CD4-positive, alpha-beta memory T cell (primary cell): ENCODE results near the gene SSX3. TPM values are rescaled to one million over a fixed set of nuclear protein-coding genes. Genes with fewer than 3 reads are reported as not detected.
"Not testable (repeated sequence)": the region's sequence is repeated elsewhere in the genome, so short reads cannot be mapped to it uniquely, and the experiment has no call there.

Source experiments
- CTCF ChIA-PET: fragments of 350-600 bp; sonication (Branson Sonifier 250); formaldehyde crosslinking; loops from one replicate; lab custom pipeline; 2021; ENCODE audit warnings: inconsistent platforms; ENCODE audit not compliant: partially characterized antibody; lab: Charles Lee
- POLR2A ChIA-PET: fragments of 350-600 bp; sonication (Branson Sonifier 250); formaldehyde crosslinking; loops from one replicate; lab custom pipeline; 2021; ENCODE audit not compliant: partially characterized antibody; lab: Charles Lee
- DNase-seq, 5 donors: peaks; one replicate each; pipeline versions ENCODE4 v3.0.0 to v3.0.0-alpha.2; 2020 to 2022; ENCODE audit warnings: mixed read lengths in 1 of 5
- H3K27ac ChIP-seq: one replicate; pipeline ENCODE4 v1.7.0; 2013; ENCODE audit warnings: low read depth, low read length
- H3K27me3 ChIP-seq: 2 replicates; pipeline ENCODE4 v1.7.0; 2013; ENCODE audit warnings: mild to moderate bottlenecking, low read length, moderate library complexity; ENCODE audit not compliant: insufficient read depth
- H3K36me3 ChIP-seq: 2 replicates; pipeline ENCODE4 v1.7.0; 2013; ENCODE audit warnings: mild to moderate bottlenecking, low read length, moderate library complexity; ENCODE audit not compliant: insufficient read depth
- H3K4me1 ChIP-seq: 2 replicates; pipeline ENCODE4 v1.7.0; 2013; ENCODE audit warnings: mild to moderate bottlenecking, low read length, moderate library complexity; ENCODE audit not compliant: insufficient read depth
- H3K4me3 ChIP-seq, 2 donors: one replicate each; pipeline ENCODE4 v1.7.0; 2013; ENCODE audit warnings: low read length in 2 of 2, mild to moderate bottlenecking in 1 of 2
- H3K9me3 ChIP-seq, 2 donors: one replicate each; pipeline ENCODE4 v1.7.0; 2013; ENCODE audit warnings: low read length in 2 of 2, control low read depth in 1 of 2; ENCODE audit not compliant: control insufficient read depth in 1 of 2
- H3K27ac Mint-ChIP-seq, 7 donors: one replicate each; pipeline ENCODE4 v1.8.0; 2020 to 2021; ENCODE audit warnings: mixed read lengths in 7 of 7, mild to moderate bottlenecking in 6 of 7, inconsistent platforms in 3 of 7, moderate library complexity in 3 of 7
- H3K27me3 Mint-ChIP-seq, 2 donors: one replicate each; pipeline ENCODE4 v1.8.0; 2020 to 2021; ENCODE audit warnings: mixed read lengths in 2 of 2
- H3K36me3 Mint-ChIP-seq, 2 donors: one replicate each; pipeline ENCODE4 v1.8.0; 2020 to 2021; ENCODE audit warnings: mixed read lengths in 2 of 2, inconsistent platforms in 1 of 2, mild to moderate bottlenecking in 1 of 2
- H3K4me1 Mint-ChIP-seq, 4 donors: one replicate each; pipeline ENCODE4 v1.8.0; 2020 to 2021; ENCODE audit warnings: mixed read lengths in 4 of 4, mild to moderate bottlenecking in 1 of 4
- H3K4me3 Mint-ChIP-seq, 8 donors: one replicate each; pipeline ENCODE4 v1.8.0; 2020 to 2021; ENCODE audit warnings: mixed read lengths in 8 of 8, mild to moderate bottlenecking in 7 of 8, moderate library complexity in 6 of 8, inconsistent platforms in 3 of 8
- H3K9me3 Mint-ChIP-seq, 8 donors: one replicate each; pipeline ENCODE4 v1.8.0; 2020 to 2021; ENCODE audit warnings: mixed read lengths in 8 of 8, mild to moderate bottlenecking in 5 of 8, inconsistent platforms in 3 of 8, moderate library complexity in 1 of 8
- intact Hi-C: fragments of 100-400 bp; cut with micrococcal nuclease; formaldehyde crosslinking; loops from one replicate; pipeline ENCODE4 v1.15.1; 2023
- polyA plus RNA-seq, 2 donors: library from polyadenylated mRNA; unstranded; fragments of 300-500 nt; fragmentation: Illumina TruSeq; gene quantifications; one replicate each; pipeline ENCODE4 v1.2.3, GENCODE V29; 2021
- total RNA-seq, 2 experiments: library from RNA; stranded (reverse); gene quantifications; one replicate each; pipeline ENCODE4 v1.2.3, GENCODE V29; 2021

The SSX3 gene
- total and polyA plus RNA-seq, 4 experiments from 2014 or later: not detected

- Histone ChIP-seq H3K4me1 (no peaks in the 10 kb centered on the region), H3K27me3 (no peaks in the 10 kb centered on the region), H3K27ac (no peak overlapping the region), H3K9me3 (no peaks in the 10 kb centered on the region), H3K36me3 (no peaks in the 10 kb centered on the region), H3K4me3 (no peak overlapping the region)
- Mint-ChIP-seq H3K27ac (no peak overlapping the region), H3K4me1 (no peaks in the 10 kb centered on the region), H3K36me3 (no peaks in the 10 kb centered on the region), H3K9me3 (peaks cover 0 to 3% (median 0%) of the 10 kb centered on the region in 8 donors), H3K4me3 (no peak overlapping the region), H3K27me3 (peaks cover 0 to 1% of the 10 kb centered on the region in 2 donors)
- CTCF ChIA-PET: no interaction called here
- no peak for DNase-seq
- POLR2A ChIA-PET: no interaction called here
- intact Hi-C loops: no loop called here
Measured at GRCh38 chrX:48357681-48358080, 1.2 kb upstream of the SSX3 start.

- POLR2A ChIA-PET: not testable (repeated sequence)
Measured at GRCh38 chrX:48346059-48346458, 10.4 kb downstream of the SSX3 start.

GRCh38 chrX:48313996-48314395 lies 42.5 kb downstream of the SSX3 start:
- CTCF ChIA-PET, H3K4me1 ChIP-seq, H3K36me3 Mint-ChIP-seq, POLR2A ChIA-PET, H3K27me3 Mint-ChIP-seq, H3K9me3 Mint-ChIP-seq, H3K36me3 ChIP-seq, DNase-seq, H3K4me3 ChIP-seq, H3K4me1 Mint-ChIP-seq, H3K27me3 ChIP-seq, H3K27ac ChIP-seq, intact Hi-C loops, H3K27ac Mint-ChIP-seq, H3K9me3 ChIP-seq, H3K4me3 Mint-ChIP-seq: not testable (repeated sequence)

More at GRCh38 chrX:48346059-48346458, 10.4 kb downstream of the SSX3 start:
- H3K4me1 ChIP-seq, H3K27me3 Mint-ChIP-seq, H3K27ac Mint-ChIP-seq, H3K36me3 ChIP-seq, H3K27ac ChIP-seq, H3K9me3 Mint-ChIP-seq, H3K36me3 Mint-ChIP-seq, H3K27me3 ChIP-seq, H3K4me3 Mint-ChIP-seq, H3K4me1 Mint-ChIP-seq, DNase-seq, intact Hi-C loops, CTCF ChIA-PET, H3K9me3 ChIP-seq, H3K4me3 ChIP-seq: not testable (repeated sequence)

- Mint-ChIP-seq H3K27me3 (peaks cover 0 to 2% of the 10 kb centered on the region in 2 donors), H3K4me3 (no peak overlapping the region), H3K36me3 (no peaks in the 10 kb centered on the region), H3K9me3 (no peaks in the 10 kb centered on the region), H3K4me1 (no peaks in the 10 kb centered on the region), H3K27ac (no peak overlapping the region)
- no peaks in the 10 kb centered on the region for H3K27me3 ChIP-seq
- H3K9me3 ChIP-seq: no peaks in the 10 kb centered on the region
- H3K4me3 ChIP-seq: no peak overlapping the region
- CTCF ChIA-PET: no interaction called here
- DNase-seq: no peak
- intact Hi-C loops: no loop called here
- no peaks in the 10 kb centered on the region for H3K4me1 ChIP-seq
- no peaks in the 10 kb centered on the region for H3K36me3 ChIP-seq
- no peak overlapping the region for H3K27ac ChIP-seq
- POLR2A ChIA-PET: no interaction called here
Measured at GRCh38 chrX:48306175-48306574, 50.3 kb downstream of the SSX3 start.

Other genes with a start within 250 kb of the SSX3 start
- not detected for gene SPACA5B, start 226.1 kb downstream of the SSX3 start, total RNA-seq
- gene SPACA5B, start 226.1 kb downstream of the SSX3 start, polyA plus RNA-seq: not detected
- gene SSX5, start 159.9 kb downstream of the SSX3 start, total RNA-seq: not detected
- not detected for gene SSX5, start 159.9 kb downstream of the SSX3 start, polyA plus RNA-seq
- gene SSX1, start 101.3 kb downstream of the SSX3 start, total RNA-seq: not detected
- not detected for gene SSX1, start 101.3 kb downstream of the SSX3 start, polyA plus RNA-seq
- gene SSX4, start 26.8 kb upstream of the SSX3 start, total RNA-seq: not detected
- gene SSX4, start 26.8 kb upstream of the SSX3 start, polyA plus RNA-seq: not detected
- gene SSX4B, start 55.3 kb upstream of the SSX3 start, total RNA-seq: not detected
- gene SSX4B, start 55.3 kb upstream of the SSX3 start, polyA plus RNA-seq: not detected
- gene SLC38A5, start 113.6 kb upstream of the SSX3 start, total RNA-seq: 10 to 100 TPM; 18.4 to 22.2 TPM
- gene SLC38A5, start 113.6 kb upstream of the SSX3 start, polyA plus RNA-seq: 10 to 100 TPM; 20.1 to 34.0 TPM
- gene FTSJ1, start 119.5 kb upstream of the SSX3 start, total RNA-seq: 10 to 100 TPM; 48.1 to 54.1 TPM
- gene FTSJ1, start 119.5 kb upstream of the SSX3 start, polyA plus RNA-seq: 10 to 100 TPM; 69.4 to 92.2 TPM
- gene PORCN, start 152.3 kb upstream of the SSX3 start, total RNA-seq: 10 to 100 TPM; 15.3 to 15.4 TPM
- gene PORCN, start 152.3 kb upstream of the SSX3 start, polyA plus RNA-seq: 10 to 100 TPM; 10.6 to 13.8 TPM
- gene EBP, start 165.1 kb upstream of the SSX3 start, total RNA-seq: 10 to 100 TPM; 32.1 to 35.9 TPM
- gene EBP, start 165.1 kb upstream of the SSX3 start, polyA plus RNA-seq: 100 to 1,000 TPM in 1 of 2 donors, 10 to 100 TPM in 1; 80.5 to 130 TPM
- 10 to 100 TPM; 22.8 to 24.5 TPM for gene TBC1D25, start 183.0 kb upstream of the SSX3 start, total RNA-seq
- gene TBC1D25, start 183.0 kb upstream of the SSX3 start, polyA plus RNA-seq: 10 to 100 TPM; 18.6 to 21.1 TPM
- gene RBM3, start 217.8 kb upstream of the SSX3 start, total RNA-seq: 100 to 1,000 TPM; 169 to 173 TPM
- gene RBM3, start 217.8 kb upstream of the SSX3 start, polyA plus RNA-seq: 100 to 1,000 TPM; 247 to 282 TPM
- 10 to 100 TPM; 47.4 to 49.7 TPM for gene WDR13, start 240.8 kb upstream of the SSX3 start, total RNA-seq
- 10 to 100 TPM; 41.8 to 67.9 TPM for gene WDR13, start 240.8 kb upstream of the SSX3 start, polyA plus RNA-seq